T-helper 1 cell treated with Interleukin-12 subunit alpha and Interleukin-12 subunit beta and Interleukin-4 antibody, amounts not matched to agents 30 ng/mL and 1 ng/mL, for 36 hours (primary cell): ENCODE measurements around the gene FSD2. TPM values are rescaled to one million over a fixed set of nuclear protein-coding genes. Genes with fewer than 3 reads are reported as not detected.
"Not testable (repeated sequence)": the region's sequence is repeated elsewhere in the genome, so short reads cannot be mapped to it uniquely, and the experiment has no call there.

ENCODE experiments used
- intact Hi-C: fragments of 100-400 bp; cut with micrococcal nuclease; formaldehyde crosslinking; loops from one replicate; pipeline ENCODE4 v1.15.1; 2024
- total RNA-seq: library from RNA; stranded (reverse); gene quantifications from 2 replicates; pipeline ENCODE4 v1.2.3, GENCODE V29; 2022

The FSD2 gene
- total RNA-seq, 1 donor from 2014 or later = not detected

DNA sequence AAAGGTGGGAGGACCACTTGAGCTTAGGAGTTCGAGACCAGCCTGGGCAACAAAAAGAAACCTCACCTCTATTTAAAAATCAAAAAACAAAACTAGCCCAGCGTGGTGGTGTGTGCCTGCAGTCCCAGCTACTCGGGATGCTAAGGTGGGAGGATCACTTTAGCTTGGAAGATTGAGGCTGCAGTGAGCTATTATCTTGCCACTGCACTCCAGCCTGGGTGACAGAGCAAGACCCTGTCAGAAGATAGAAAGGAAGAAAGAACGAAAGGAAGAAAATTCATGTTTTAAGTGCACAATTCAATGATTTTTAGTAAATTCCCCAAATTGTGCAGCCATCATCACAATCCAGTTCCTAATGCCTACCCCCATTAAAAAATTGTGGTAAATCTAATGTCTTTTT, 7.8 kb downstream of the FSD2 start:
- intact Hi-C loops = no loop called here

DNA sequence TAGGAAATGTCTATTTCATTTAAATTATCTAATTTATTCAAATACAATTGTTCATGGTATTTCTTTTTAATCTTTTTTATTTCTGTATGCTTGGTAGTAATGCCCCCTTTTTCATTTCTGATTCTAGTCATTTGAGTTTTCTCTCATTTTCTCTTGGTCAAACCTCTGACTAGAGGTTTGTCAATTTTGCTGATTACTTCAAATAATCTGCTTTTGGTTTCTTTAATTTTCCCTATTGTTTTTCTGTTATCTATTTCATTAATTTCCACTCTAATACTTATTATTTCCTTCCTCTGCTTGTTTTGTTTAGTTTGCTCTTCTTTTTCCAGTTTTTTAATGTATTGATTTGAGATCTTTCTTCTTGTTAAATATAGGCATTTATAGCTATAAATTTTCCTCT, 12.1 kb downstream of the FSD2 start:
- intact Hi-C loops = no loop called here

DNA sequence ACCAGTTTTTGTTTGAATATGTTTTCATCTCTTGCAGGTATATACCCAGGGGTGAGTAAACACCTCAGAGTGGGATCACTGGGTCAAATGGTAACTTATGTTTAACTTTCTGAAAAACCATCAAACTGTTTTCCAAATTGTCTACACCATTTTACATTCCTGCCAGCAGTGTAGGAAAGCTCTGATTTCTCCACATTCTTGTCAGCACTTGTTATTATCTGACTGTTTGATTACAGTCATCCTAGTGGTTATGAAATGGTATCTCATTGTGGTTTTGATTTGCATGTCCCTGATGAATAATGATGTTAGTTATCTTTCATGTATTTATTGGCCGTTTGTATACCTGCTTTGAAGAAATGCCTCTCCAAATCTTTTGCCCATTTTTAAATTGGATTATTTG, 13.8 kb downstream of the FSD2 start:
- intact Hi-C loops = no loop called here

- intact Hi-C loops = no loop called here
Measured at GRCh38 chr15:82790321-82790720, 15.5 kb downstream of the FSD2 start.

GRCh38 chr15:82789491-82789890, 16.4 kb downstream of the FSD2 start:
- intact Hi-C loops = no loop called here

DNA sequence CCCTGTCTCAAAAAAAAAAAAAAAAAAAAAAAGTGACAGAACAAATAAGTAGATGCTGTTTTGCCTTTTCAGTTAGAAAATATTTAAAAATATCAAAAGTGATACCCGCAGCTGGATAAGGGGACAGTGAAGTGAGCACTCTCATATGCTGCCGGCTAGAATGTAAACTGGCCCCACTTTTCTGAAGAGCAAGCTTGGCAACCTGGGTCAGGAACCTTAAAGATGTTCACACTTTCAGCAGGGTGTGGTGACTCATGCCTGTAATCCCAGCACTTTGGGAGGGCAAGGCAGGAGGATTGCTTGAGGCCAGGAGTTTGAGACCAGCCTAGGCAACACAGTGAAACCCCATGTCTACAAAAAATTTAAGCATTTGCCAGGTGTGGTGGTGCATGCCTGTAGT, 17.4 kb downstream of the FSD2 start:
- intact Hi-C loops = no loop called here

- intact Hi-C loops = no loop called here
Measured at GRCh38 chr15:82781349-82781748, 24.5 kb downstream of the FSD2 start.

- intact Hi-C loops = no loop called here
Measured at GRCh38 chr15:82778755-82779154, 27.1 kb downstream of the FSD2 start.

GRCh38 chr15:82774496-82774895, 31.4 kb downstream of the FSD2 start:
- intact Hi-C loops = no loop called here

DNA sequence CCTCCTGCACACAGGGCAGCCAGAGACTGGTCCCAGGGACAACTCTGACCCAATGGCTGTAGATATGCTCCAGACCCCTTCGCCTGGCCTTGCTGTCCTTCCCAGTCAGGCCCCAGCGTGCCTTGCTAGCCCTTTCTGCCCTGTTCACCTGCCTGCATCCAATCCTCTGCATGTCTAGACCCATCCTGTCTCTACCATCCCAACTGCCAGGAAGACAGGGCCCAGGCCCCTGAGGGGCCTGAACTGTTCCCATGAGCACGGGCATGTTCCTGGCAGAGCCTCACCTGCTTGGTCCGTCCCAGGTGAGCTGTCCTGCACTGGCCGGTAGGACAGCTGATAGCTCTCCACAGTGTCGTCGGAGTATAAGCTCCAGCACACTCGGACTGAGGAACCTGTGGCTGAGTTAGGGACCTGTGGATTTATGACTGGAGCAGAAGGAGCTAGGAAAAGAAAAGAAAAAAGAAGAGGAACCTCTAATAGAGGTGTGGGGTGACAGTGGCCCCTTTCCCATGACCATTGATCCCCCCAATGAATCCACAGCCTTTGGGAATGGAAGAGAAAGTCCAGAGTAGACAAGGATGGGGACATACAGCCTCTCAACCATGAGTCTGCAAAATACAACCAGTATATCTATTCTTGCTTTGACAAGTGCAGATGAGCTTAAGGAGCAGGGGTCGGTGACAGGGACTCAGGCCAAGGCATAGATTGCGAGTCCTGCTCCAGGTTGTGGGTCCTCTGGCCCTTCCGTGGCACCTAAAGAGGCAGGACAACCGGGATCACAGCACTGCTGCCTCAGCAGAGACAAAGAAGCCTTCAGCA, 33.9 kb downstream of the FSD2 start:
- intact Hi-C loops = no loop called here

- intact Hi-C loops = no loop called here
Measured at GRCh38 chr15:82768414-82769054, 37.3 kb downstream of the FSD2 start.

DNA sequence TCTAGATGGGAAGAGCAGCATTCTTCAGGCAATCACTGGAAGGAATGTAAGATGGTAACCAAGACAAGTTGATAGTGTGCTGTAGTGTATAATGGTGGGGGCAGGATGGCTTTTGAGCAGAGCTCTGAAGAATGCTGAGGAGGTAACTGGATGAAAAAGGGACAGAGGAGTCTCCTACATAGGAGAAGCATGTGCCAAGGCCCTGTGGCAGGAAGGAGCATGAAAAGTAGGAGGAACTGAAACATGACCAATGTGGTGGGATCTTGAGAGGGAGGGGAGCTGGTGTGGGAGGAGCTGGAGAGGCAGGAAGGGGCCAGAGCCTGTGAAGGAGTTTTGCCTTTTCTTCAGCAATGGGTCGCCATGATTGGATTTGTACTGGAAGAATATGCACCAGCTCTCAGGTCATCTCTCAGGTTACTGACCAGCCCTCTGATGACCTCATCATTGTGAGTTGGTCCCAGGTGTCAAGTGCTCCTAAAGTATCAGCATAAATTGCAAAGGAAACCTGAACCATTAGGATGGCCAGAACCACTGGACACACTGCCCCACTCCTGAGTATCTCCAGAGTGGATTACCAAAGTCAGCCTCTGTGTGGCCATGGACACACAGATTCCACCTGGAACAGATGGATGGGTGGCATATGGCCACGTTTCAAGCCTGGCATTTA, 38.6 kb downstream of the FSD2 start:
- intact Hi-C loops = no loop called here

GRCh38 chr15:82766201-82766600, 39.7 kb downstream of the FSD2 start:
- intact Hi-C loops = not testable (repeated sequence)

DNA sequence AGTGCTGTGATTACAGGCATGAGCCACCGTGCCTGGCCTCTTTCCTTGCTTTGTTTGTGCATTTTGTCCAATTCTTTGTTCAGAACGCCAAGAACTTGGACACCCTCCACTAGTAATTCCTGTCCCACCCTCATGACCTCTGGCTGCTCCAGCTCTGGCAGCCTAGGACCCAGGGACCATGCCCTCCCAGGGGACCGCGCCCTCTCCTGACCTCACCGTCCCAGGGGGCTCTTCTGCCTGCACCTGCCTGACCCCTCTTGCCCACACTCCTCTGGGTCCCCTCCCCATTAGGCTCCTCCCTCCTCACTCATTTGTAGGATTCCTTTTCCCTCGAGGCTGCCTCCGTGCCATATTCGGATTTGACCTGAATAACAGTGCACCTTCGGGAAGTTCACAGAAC, 41.1 kb downstream of the FSD2 start:
- intact Hi-C loops = no loop called here

GRCh38 chr15:82764117-82764490, 41.8 kb downstream of the FSD2 start:
- intact Hi-C loops = no loop called here

DNA sequence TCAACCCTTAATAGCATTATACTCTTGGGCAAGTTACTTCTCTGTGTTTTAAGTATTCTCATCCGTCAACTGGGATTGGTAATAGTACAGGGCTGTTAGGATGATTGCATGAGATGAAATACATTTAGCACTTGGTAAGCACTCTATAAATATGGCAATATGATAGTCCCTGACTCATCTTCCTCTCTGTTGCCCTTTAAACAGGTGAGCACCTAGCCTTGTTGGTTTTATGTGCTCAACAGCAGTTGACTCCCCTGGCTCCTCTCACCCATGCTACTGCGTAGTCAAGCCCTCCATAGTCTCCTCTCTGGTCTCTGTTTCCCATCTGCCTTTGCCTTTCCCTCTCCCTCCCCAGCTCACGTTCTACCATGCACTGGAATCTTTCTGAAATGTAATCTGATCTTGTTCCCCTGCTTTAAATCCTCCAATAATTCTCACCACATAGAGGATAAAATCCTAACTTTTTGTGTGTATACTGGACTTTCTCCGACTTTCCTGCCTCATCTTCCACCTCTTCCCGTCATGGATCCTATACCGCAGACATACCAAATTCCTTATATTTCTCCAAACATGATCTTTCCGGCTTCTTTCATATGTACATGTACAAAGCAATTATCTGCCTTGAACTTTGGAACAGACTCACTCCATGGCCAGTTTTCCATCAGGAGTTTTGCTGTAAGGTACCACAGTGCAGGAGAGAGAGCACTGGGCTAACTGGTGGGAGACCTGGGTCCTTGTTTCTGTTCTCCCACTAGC, 42.3 kb downstream of the FSD2 start:
- intact Hi-C loops = no loop called here

- intact Hi-C loops = loop anchor here (2.0 kb wide), 4 partner anchors 315 to 1457 kb away; partner anchors contain the start of genes BTBD1, EFL1, MEX3B and SAXO2
Measured at GRCh38 chr15:82751308-82751707, 54.6 kb downstream of the FSD2 start.

GRCh38 chr15:82750831-82751180, 55.1 kb downstream of the FSD2 start:
- intact Hi-C loops = loop anchor here (1.0 to 2.0 kb wide), 11 partner anchors 42 to 1456 kb away; partner anchors contain the start of genes AP3B2, BTBD1, C15orf40 and EFL1

GRCh38 chr15:82749951-82750830, 55.7 kb downstream of the FSD2 start:
- intact Hi-C loops = loop anchor here (1.0 to 2.0 kb wide), 11 partner anchors 41 to 1455 kb away; partner anchors contain the start of genes AP3B2, BTBD1, C15orf40 and EFL1

DNA sequence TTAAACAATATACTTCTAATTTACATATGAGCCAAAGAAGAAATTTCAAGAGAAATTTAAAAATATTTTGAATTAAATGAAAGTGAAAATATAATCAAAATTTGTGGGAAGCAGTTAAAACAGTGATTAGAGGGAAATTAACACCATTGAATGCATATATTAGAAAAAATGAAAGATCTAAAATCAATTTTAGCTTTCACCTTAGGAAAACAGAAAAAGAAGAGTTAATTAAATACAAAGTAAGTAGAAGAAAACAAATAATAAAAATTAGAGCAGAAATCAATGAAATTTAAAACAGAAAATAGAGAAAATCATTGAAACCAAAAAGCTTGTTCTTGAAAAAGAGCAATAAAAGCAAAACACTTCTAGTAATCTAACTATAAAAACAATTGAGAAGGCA, 57.6 kb downstream of the FSD2 start:
- intact Hi-C loops = no loop called here
